Smooth muscle cell (in vitro differentiated cells): ENCODE results near the gene PFKFB3. TPM values are rescaled to one million over a fixed set of nuclear protein-coding genes. Genes with fewer than 3 reads are reported as not detected.

Experiments
- DNase-seq: peaks from one replicate; lab custom pipeline; 2025; ENCODE audit not compliant: unreplicated experiment; lab: John Stamatoyannopoulos, UW
- H2AFZ ChIP-seq: fragments of 200-600 bp; sonication (generic); 2 replicates; pipeline ENCODE4 v1.6.0; 2016; ENCODE audit warnings: antibody characterized with exemption, low read depth, mild to moderate bottlenecking
- H3F3A ChIP-seq: fragments of 200-600 bp; sonication (generic); 2 replicates; pipeline ENCODE4 v1.6.0; 2017; ENCODE audit warnings: antibody characterized with exemption, low read depth
- H3K27ac ChIP-seq: fragments of 200-600 bp; sonication (generic); 2 replicates; pipeline ENCODE4 v1.5.1; 2016; ENCODE audit warnings: low read depth, mild to moderate bottlenecking
- H3K27me3 ChIP-seq: fragments of 200-600 bp; sonication (generic); 2 replicates; pipeline ENCODE4 v1.6.1; 2016; ENCODE audit warnings: low read depth, mild to moderate bottlenecking
- H3K36me3 ChIP-seq: fragments of 200-600 bp; sonication (generic); 2 replicates; pipeline ENCODE4 v1.5.1; 2016; ENCODE audit warnings: low read depth
- H3K4me1 ChIP-seq: fragments of 200-600 bp; sonication (generic); 2 replicates; pipeline ENCODE4 v1.5.1; 2016; ENCODE audit warnings: low read depth
- H3K4me2 ChIP-seq: fragments of 200-600 bp; sonication (generic); 2 replicates; pipeline ENCODE4 v1.6.0; 2016; ENCODE audit warnings: mild to moderate bottlenecking
- H3K4me3 ChIP-seq: fragments of 200-600 bp; sonication (generic); 2 replicates; pipeline ENCODE4 v1.5.1; 2016; ENCODE audit warnings: mild to moderate bottlenecking
- H3K79me2 ChIP-seq: fragments of 200-600 bp; sonication (generic); 2 replicates; pipeline ENCODE4 v1.6.0; 2016; ENCODE audit warnings: low read depth, mild to moderate bottlenecking
- H3K9ac ChIP-seq: fragments of 200-600 bp; sonication (generic); 2 replicates; pipeline ENCODE4 v1.6.0; 2016; ENCODE audit warnings: low read depth
- H3K9me3 ChIP-seq: fragments of 200-600 bp; sonication (generic); replicated peaks from 2 replicates; pipeline ENCODE4 v1.5.1; 2016; ENCODE audit warnings: low read depth
- H4K20me1 ChIP-seq: fragments of 200-600 bp; sonication (generic); 2 replicates; pipeline ENCODE4 v1.6.0; 2016; ENCODE audit warnings: low read depth
- CTCF ChIP-seq: fragments of 200-600 bp; sonication (generic); IDR thresholded peaks from 2 replicates; pipeline ENCODE4 v1.5.1; 2017; ENCODE audit warnings: borderline replicate concordance, mild to moderate bottlenecking, antibody characterized with exemption; ENCODE audit not compliant: insufficient read depth, poor library complexity, severe bottlenecking
- WGBS: methylation state at CpG from one replicate; pipeline ENCODE4 v1.1.7; 2016; ENCODE audit warnings: low lambda C conversion rate; 5-methylcytosine and 5-hydroxymethylcytosine counted together
- polyA plus RNA-seq: library from polyadenylated mRNA; unstranded; fragments of >200 nt; fragmentation: Nextera tagmentation; extraction: Ambion mirVana; gene quantifications from 2 replicates; pipeline ENCODE4 v1.2.1, GENCODE V29; 2016
- total RNA-seq: library from RNA; depleted of rRNA; stranded (reverse); fragments of >200 nt; gene quantifications from 2 replicates; pipeline ENCODE4 v1.2.3, GENCODE V29; 2014

The PFKFB3 gene
- total and polyA plus RNA-seq, 2 experiments from 2014 or later: 61.3 to 68.3 TPM

- no peak for TF ChIP-seq CTCF
- Histone ChIP-seq H3K4me2 (no peak overlapping the region), H3K27ac (no peak overlapping the region), H2AFZ (no peak overlapping the region), H4K20me1 (peaks cover 89% of the 10 kb centered on the region), H3F3A (peaks cover 67% of the 10 kb centered on the region), H3K9ac (no peak overlapping the region), H3K36me3 (peaks cover 28% of the 10 kb centered on the region), H3K9me3 (no peaks in the 10 kb centered on the region), H3K27me3 (no peaks in the 10 kb centered on the region), H3K4me3 (no peak overlapping the region), H3K79me2 (no peaks in the 10 kb centered on the region), H3K4me1 (no peaks in the 10 kb centered on the region)
- WGBS: 97% methylated on average over 11 of the region's 11 CpGs
- DNase-seq: no peak
Observed at GRCh38 chr10:6233725-6234277, 31.1 kb downstream of the PFKFB3 start.

- peaks cover 87% of the 10 kb centered on the region for H4K20me1 ChIP-seq
- H3K27ac ChIP-seq: no peak overlapping the region
- H3K9ac ChIP-seq: no peak overlapping the region
- no peak overlapping the region for H3K4me2 ChIP-seq
- no peaks in the 10 kb centered on the region for H3K9me3 ChIP-seq
- H3K4me1 ChIP-seq: no peaks in the 10 kb centered on the region
- no peak for TF ChIP-seq CTCF
- DNase-seq: no peak
- peaks cover 70% of the 10 kb centered on the region for H3F3A ChIP-seq
- peaks cover 28% of the 10 kb centered on the region for H3K36me3 ChIP-seq
- no peaks in the 10 kb centered on the region for H3K79me2 ChIP-seq
- 96% methylated on average over 13 of the region's 13 CpGs for WGBS
- no peaks in the 10 kb centered on the region for H3K27me3 ChIP-seq
- no peak overlapping the region for H3K4me3 ChIP-seq
- no peak overlapping the region for H2AFZ ChIP-seq
Observed at GRCh38 chr10:6234371-6234770, 31.6 kb downstream of the PFKFB3 start.

GRCh38 chr10:6236349-6237198, 33.8 kb downstream of the PFKFB3 start:
- 91% methylated on average over 34 of the region's 38 CpGs for WGBS
- TF ChIP-seq CTCF: no peak

More at GRCh38 chr10:6236349-6237198, 33.8 kb downstream of the PFKFB3 start:
- no peak overlapping the region for H3K4me2 ChIP-seq
- peak overlapping the region; percentile 29 for H3K27ac ChIP-seq
- H3K79me2 ChIP-seq: no peaks in the 10 kb centered on the region
- peaks cover 18% of the 10 kb centered on the region for H3K36me3 ChIP-seq
- H3K4me1 ChIP-seq: no peaks in the 10 kb centered on the region
- no peak for DNase-seq
- H4K20me1 ChIP-seq: peaks cover 69% of the 10 kb centered on the region
- H3F3A ChIP-seq: peaks cover 70% of the 10 kb centered on the region
- H2AFZ ChIP-seq: no peak overlapping the region
- no peak overlapping the region for H3K9ac ChIP-seq
- no peaks in the 10 kb centered on the region for H3K27me3 ChIP-seq
- no peaks in the 10 kb centered on the region for H3K9me3 ChIP-seq
- no peak overlapping the region for H3K4me3 ChIP-seq
